ENCODE measurements around the gene MRFAP1L1.

MRFAP1L1 gene

GRCh38 chr4:6659897-6660296 lies 49.8 kb downstream of the MRFAP1L1 start:
- no peak for TF ChIP-seq CTCF (IDR thresholded peaks at IDR 0.05; ENCODE audit: low read depth, low read length)
- H3K4me3 ChIP-seq (replicated peaks in 1 of 2; ENCODE audit: low read depth in 2 of 2, low read length in 2 of 2): no peak overlapping the region
- peak in 1 of 2 donors; percentile 21 for DNase-seq (ENCODE audit: low read depth in 2 of 2)

- H3K4me3 ChIP-seq (replicated peaks in 1 of 2; ENCODE audit: low read depth in 2 of 2, low read length in 2 of 2): peak overlapping the region; percentile 1 to 33
- DNase-seq (ENCODE audit: low read depth in 2 of 2): peak; percentile 42 to 46
- TF ChIP-seq CTCF (IDR thresholded peaks at IDR 0.05; ENCODE audit: low read depth, low read length): no peak
These were observed 51.0 kb downstream of the MRFAP1L1 start for GRCh38 chr4:6658597-6659075.

DNA sequence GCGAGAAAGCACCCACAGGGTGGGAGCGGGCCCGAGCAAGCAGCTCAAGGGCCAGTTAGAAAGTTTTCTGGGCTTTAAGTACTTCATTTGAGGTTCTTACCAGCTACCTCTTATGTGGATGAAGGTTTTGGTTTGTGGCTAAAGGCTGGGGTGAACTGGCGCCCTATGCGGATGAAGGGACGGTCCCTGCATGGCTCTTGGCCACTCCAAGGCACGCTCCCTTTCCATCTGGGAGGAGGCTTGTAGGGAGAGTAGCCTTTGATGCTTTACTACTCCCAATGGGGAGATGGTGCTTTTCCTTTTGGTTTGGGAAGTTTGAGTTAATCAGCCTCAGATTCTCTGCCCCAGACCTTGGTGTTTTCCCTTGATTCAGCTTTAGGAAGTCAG lies 51.5 kb downstream of the MRFAP1L1 start:
- H3K4me3 ChIP-seq (replicated peaks in 1 of 2; ENCODE audit: low read depth in 2 of 2, low read length in 2 of 2): no peak overlapping the region
- DNase-seq (ENCODE audit: low read depth in 2 of 2): no peak

More for the DNA sequence above, 51.5 kb downstream of the MRFAP1L1 start:
- no peak for TF ChIP-seq CTCF (IDR thresholded peaks at IDR 0.05; ENCODE audit: low read depth, low read length)

All from cardiac fibroblast (primary cell).